H7 (cell line): ENCODE measurements around the gene ADAM12. TPM values are rescaled to one million over a fixed set of nuclear protein-coding genes. Genes with fewer than 3 reads are reported as not detected.
"Not testable (repeated sequence)": the region's sequence is repeated elsewhere in the genome, so short reads cannot be mapped to it uniquely, and the experiment has no call there.

Source experiments
- DNase-seq: peaks from one replicate; pipeline ENCODE4 v3.0.0; 2012
- H3K27me3 ChIP-seq: 2 replicates; pipeline ENCODE4 v1.6.0; 2011; ENCODE audit warnings: mild to moderate bottlenecking, low read length; ENCODE audit not compliant: control insufficient read depth, insufficient read depth
- H3K36me3 ChIP-seq: replicated peaks from 2 replicates; pipeline ENCODE4 v1.5.1; 2011; ENCODE audit warnings: low read length; ENCODE audit not compliant: control insufficient read depth, insufficient read depth
- H3K4me3 ChIP-seq: 2 replicates; pipeline ENCODE4 v1.5.1; 2011; ENCODE audit warnings: low read depth, mild to moderate bottlenecking, control low read depth, low read length, moderate library complexity; ENCODE audit not compliant: insufficient read depth
- total RNA-seq: library from RNA; depleted of rRNA; stranded (reverse); fragments of >200 nt; shearing (Covaris generic); gene quantifications from 2 replicates; pipeline ENCODE4 v1.2.3, GENCODE V29; 2014

The ADAM12 gene
- total RNA-seq, 1 experiment from 2014 or later: 0.66 TPM

DNA sequence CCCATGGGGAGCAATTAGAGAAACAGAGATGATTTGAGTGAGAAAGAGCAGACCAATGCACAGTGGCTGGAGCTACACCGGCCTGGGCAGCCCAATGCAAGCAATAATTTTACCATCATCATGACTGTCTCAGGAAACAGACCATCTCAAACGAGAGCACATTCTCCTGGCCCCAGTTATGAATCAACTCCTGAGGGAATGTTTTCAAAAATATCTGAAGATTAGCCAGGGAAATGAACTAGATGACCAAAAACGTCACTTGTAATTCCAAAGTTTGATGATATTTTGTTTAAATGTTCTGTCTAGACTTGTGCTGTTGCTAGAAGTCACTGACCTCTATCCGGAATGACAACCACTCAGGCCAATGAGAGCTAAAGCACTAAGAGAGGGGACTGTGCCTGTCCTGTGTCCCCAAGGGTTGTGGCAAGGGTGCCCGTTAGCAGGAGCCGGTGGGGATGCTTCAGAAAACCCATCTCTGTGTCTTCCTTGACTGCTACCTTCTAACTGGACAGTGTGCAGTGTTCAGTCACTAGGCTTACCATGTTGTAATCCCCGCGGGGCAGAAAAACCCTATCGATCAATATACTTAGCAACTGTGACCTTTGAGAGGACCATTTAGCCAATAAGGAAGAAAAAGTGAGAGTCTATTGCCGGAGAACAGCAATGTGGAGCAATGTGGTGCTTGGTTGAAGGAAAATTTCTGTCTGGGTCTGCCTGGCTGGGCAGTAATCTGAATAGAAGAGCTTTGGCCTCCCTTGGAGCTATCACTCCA, 202.4 kb downstream of the ADAM12 start:
- no peak overlapping the region for H3K4me3 ChIP-seq
- no peaks in the 10 kb centered on the region for H3K36me3 ChIP-seq
- no peak for DNase-seq
- H3K27me3 ChIP-seq: no peaks in the 10 kb centered on the region

DNA sequence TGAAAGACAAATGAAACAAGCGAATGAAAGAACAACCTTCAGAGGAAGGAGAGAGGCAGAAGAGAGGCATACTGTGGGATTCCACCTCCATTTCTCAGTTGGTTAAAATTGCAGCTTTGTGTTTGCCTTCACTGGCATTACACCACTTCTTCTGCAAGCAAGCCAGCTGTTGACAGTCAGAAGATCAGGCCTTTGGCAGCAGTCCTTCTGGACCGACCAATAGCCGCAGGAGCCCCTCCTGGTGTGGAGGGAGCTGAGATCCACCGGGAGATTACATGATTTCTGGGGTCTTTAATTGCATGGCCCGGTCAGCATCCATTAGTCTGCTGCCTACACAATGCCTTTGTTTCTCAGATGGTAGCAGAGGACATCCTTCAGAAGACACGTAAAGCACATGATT, 206.7 kb downstream of the ADAM12 start:
- Histone ChIP-seq H3K36me3 (no peaks in the 10 kb centered on the region), H3K4me3 (no peak overlapping the region), H3K27me3 (no peaks in the 10 kb centered on the region)
- no peak for DNase-seq

DNA sequence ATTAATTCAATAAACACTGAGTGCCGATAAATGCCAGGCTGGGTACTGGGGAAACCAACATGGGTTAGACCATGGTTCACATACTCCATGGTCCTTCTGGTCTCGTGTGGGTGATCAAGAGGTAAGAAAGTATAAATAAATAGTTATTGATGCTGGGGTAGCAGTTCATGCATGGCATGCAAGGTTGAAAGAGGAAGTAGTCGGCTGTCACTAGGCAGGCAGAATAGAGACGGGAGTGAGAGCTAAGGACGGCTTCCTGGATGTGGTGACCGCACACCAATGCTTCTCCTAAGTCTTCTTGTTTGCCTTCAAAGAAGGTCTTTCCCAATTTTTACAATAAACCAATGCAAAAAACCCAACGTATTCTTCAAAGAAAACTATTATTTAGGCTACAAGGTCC, 208.6 kb downstream of the ADAM12 start:
- H3K27me3 ChIP-seq: no peaks in the 10 kb centered on the region
- no peak for DNase-seq
- H3K36me3 ChIP-seq: no peaks in the 10 kb centered on the region
- no peak overlapping the region for H3K4me3 ChIP-seq

DNA sequence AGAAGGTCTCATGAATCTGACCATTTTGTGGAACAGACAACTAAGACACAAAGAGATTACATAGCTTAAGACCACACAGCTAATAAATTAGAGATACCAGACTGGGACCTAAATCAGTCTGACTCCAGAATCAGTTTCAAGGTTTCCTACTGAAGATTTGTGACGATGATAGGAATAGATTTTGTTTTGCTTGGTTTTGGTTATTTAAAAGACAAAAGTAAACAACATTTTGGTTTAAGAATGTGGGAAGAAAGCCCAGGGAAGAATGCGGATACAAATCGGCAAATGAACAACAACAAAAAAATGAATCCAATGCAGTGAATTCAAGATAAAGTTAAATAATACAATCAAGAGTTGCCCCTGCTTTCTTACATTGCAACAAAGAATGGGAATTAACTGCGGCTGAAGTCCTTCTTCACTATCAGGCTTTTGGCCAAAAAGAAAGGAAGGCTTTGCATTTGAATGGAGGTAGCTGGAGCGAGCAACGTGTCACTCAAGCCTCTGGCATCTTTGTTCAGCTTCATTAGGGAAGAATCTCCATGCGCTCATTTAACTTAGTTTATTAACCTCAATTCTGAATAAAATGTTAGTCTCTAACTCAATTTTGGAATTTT, 210.8 kb downstream of the ADAM12 start:
- Histone ChIP-seq H3K27me3 (no peaks in the 10 kb centered on the region), H3K36me3 (no peaks in the 10 kb centered on the region), H3K4me3 (no peak overlapping the region)
- DNase-seq: peak; percentile 57

DNA sequence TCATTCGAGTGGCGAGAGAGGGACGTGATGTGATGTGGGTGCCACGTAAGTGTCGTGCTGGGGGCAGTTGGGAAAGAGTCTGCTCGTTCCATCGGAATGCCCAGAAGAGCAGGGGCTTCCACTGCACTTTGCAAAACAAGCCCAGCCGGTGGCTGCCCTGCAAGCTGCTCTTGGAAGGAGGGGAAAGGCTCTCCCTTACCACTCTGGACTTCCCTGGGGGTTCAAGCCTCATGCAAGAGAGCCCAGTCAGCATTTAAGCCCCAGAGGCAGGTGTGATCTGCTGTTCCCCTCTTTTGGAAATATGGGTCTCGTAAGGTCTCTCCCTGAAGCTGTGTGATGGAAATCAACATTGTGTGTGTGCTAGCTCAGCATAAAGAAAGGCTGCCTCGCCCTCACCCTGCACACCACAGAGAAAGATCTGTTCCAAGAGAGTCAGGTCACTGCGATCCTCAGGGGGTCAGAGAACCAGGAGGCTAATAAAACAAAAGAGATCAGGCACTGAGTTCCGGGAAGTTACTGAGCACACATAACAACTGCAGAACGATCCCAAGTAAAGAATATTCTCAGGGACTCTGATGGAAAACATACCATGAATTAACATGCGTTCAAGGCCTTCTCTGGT, 212.5 kb downstream of the ADAM12 start:
- Histone ChIP-seq H3K36me3 (no peaks in the 10 kb centered on the region), H3K4me3 (no peak overlapping the region), H3K27me3 (no peaks in the 10 kb centered on the region)
- peak; percentile 23 for DNase-seq

DNA sequence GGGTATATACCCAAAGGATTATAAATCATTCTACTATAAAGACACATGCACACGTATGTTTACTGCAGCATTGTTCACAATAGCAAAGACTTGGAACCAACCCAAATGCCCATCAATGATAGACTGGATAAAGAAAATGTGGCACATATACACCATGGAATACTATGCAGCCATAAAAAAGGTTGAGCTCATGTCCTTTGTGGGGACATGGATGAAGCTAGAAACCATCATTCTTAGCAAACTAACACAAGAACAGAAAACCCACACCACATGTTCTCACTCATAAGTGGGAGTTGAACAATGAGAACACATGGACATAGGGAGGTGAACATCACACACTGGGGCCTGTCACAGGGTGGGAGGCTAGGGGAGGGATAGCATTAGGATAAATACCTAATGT, 215.5 kb downstream of the ADAM12 start:
- not testable (repeated sequence) for DNase-seq, H3K36me3 ChIP-seq, H3K4me3 ChIP-seq, H3K27me3 ChIP-seq

DNA sequence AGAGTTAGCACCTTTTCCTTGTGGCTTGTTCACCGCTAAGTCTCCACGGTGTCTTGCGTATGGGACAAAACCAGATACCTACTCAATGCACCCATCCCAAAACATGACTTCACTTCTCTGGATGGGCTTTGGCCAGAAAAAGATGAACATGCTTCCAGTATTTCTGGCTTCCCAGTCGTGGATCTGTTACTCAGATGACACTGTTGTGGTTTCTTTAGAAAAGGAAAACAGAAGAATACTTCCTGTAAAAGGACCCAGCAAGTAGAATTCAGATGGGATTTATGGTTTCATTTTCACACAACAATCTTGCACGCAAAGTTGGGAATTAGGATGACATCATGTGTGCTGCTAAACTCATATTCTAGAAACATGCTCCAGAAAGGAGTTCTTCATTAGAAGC, 216.7 kb downstream of the ADAM12 start:
- DNase-seq: no peak
- no peak overlapping the region for H3K4me3 ChIP-seq
- no peaks in the 10 kb centered on the region for H3K27me3 ChIP-seq
- no peaks in the 10 kb centered on the region for H3K36me3 ChIP-seq

DNA sequence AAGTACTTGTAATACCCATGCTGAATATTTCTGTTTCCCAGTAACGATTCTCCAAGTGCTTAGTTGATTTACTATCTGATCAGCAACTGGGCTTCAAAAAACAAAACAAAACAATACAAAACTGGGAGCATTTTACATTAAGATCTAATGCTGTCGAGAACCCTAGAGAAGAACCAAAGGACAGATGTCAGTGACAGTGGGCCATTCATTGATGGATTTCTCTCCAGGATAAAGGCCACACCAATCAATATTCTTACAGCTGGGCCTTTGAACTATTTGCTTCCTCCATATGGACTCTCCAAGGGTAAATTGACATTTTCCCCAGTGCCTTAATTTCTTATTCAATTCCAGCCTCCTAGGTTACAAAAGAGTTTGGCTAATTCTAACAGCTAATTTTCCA, 217.5 kb downstream of the ADAM12 start:
- no peaks in the 10 kb centered on the region for H3K27me3 ChIP-seq
- no peak for DNase-seq
- H3K4me3 ChIP-seq: no peak overlapping the region
- no peaks in the 10 kb centered on the region for H3K36me3 ChIP-seq

DNA sequence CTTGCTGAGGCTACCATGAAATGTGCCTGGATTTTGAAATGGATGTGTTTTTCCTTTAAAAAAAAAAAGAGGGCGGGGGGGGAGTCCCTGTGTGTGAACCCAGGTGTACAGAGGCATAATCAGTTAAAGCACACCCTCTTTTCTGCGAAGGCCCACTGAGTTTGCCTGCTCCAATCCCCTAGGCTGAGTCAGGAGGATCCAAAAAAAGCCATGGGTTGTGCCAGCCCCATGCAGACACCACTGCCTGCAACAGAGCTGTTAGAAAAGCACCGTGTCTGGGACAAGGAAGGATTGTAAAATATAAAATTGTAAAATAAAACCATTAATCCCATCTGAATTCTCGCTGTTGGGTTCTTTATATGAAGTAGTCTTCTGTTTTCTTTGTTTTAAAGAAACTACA, 217.9 kb downstream of the ADAM12 start:
- H3K4me3 ChIP-seq: no peak overlapping the region
- H3K27me3 ChIP-seq: no peaks in the 10 kb centered on the region
- no peaks in the 10 kb centered on the region for H3K36me3 ChIP-seq
- no peak for DNase-seq

DNA sequence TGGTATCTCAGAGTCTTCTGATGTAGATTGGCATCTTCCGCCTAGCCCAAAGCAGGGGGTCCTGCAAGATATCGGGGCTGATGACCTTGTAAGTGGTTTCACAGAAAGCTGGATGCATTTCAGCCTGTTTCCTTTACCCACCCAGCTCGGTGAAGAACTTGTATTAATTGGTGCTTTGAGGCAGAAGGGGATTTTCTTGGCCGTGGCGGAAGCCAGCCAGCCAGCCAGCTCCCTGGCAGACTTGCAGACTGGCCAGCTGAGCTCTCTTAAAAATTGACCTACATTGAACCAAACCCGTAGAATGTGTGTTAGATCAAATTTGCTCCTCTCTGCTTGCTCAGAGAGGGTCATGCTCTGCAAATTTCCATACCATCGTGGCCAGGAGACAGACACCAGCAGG, 218.4 kb downstream of the ADAM12 start:
- no peak for DNase-seq
- H3K36me3 ChIP-seq: no peaks in the 10 kb centered on the region
- no peak overlapping the region for H3K4me3 ChIP-seq
- H3K27me3 ChIP-seq: no peaks in the 10 kb centered on the region

DNA sequence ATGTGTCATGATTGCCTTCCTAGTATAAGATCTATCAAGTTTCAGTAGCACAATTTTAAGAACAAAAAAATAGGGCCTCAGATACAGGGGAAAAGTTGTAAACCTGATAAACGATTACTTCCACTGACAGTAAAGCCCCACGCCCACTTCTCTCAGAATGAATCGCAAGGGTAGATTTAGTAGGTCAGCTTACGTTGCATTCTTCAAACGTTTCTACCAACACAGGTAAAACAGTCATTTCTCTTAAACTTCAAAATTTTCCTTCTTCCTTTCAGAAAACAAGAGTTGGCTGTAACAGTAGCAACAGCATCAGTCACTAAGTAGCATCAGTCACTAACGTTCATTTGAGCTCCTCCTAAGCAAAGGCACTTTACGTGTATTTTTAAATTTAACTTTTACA, 221.5 kb downstream of the ADAM12 start:
- Histone ChIP-seq H3K36me3 (no peaks in the 10 kb centered on the region), H3K27me3 (no peaks in the 10 kb centered on the region), H3K4me3 (no peak overlapping the region)
- DNase-seq: no peak

DNA sequence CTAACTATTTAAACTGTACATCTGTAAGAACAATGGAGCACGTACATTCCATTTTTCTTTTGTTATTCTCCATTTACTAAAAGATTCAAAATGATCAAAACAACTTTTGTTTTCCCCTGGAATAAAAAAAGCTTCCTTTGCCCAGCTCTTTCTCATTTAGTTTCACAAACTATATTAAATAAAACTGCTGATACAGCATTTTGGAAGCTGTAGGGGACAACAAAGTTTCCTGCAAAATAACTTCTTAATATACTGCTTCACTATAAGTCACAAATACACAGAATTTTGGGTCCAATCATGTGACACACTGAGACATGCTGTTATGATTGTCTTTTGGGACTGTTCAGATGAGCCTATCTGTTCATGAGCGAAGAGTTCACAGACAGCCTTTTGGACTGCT, 222.4 kb downstream of the ADAM12 start:
- Histone ChIP-seq H3K4me3 (no peak overlapping the region), H3K36me3 (no peaks in the 10 kb centered on the region), H3K27me3 (no peaks in the 10 kb centered on the region)
- no peak for DNase-seq

DNA sequence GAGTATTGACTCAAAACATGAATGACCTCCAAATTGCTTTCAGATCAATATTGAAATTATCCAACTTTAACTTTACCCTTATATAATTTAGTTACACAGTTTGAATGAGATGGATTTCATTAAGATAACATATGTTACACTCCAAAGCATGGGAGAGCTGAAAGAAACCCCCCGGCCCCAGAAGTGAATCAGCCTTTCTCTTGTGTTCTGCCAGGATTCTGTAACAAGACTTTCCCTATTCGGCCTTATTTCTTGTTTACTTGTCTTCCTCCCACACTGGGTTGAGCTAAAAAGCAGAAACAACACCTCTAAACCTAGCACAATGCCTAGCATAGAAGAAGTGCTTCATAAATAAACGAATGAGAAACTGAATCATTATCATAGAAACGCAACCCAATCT, 224.8 kb downstream of the ADAM12 start:
- H3K4me3 ChIP-seq: no peak overlapping the region
- H3K36me3 ChIP-seq: no peaks in the 10 kb centered on the region
- H3K27me3 ChIP-seq: no peaks in the 10 kb centered on the region
- no peak for DNase-seq

DNA sequence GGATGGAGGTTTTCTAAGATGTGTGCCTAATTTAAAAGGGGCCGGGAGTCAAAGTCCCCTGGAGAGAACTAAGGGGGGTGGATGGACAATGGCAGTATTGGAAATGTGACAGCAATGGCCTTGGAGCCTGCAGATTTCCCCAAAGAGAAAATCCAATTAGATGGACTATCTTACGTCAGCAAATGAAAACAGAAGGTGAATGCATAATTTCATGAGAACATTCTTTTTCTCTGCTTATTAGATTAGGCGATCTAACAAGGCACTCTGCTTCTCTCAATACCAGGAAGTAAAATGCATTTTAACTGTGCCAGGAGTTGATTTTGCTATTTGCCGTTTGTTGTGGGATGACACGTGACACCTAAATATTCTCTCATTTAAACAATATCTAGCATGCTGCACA, 226.6 kb downstream of the ADAM12 start:
- H3K27me3 ChIP-seq: no peaks in the 10 kb centered on the region; the same call in 1 of the 2 replicates
- no peak for DNase-seq
- H3K4me3 ChIP-seq: no peak overlapping the region
- no peaks in the 10 kb centered on the region for H3K36me3 ChIP-seq

DNA sequence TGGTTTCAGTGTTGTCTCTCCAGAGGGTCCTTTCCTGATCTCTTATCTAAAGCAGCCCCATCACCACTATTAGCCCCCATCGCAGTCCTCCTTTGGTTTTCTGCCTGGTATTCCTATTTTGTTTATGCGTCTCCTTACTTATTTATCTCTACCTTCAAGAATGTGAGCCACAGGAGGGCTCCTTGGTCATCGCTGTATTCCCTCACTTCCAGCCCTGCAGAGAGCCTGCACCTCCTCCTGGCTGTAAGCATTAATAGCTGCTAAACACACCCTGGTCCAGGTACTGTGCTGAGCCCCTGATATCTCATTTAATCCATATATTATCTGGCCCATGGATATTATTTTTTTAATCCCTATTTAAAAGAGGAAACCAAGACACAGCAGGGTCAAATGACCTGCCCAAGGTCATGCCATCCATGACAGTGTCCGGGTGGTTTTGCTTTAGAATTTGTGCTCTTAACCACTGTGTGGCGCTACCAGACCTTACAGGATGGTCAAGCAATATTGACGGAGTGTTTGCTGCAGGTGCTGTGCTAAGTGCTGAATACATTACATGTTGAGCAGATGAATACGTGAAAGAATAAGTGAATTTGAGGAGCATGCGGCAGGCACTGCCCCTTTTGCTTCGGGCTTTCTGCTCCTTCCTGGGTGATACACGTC, 227.2 kb downstream of the ADAM12 start:
- Histone ChIP-seq H3K27me3 (no peaks in the 10 kb centered on the region; the same call in 1 of the 2 replicates), H3K4me3 (no peak overlapping the region), H3K36me3 (no peaks in the 10 kb centered on the region)
- peak; percentile 47 for DNase-seq
